HL-60 (cell line): ENCODE data around the gene SLC7A1.
A peak's percentile ranks its signal among the peaks of the same experiment; 100 is the strongest.

ENCODE experiments used
- DNase-seq, 2 experiments: peaks; one replicate each; pipeline ENCODE4 v3.0.0-alpha.2; 2010 to 2020; ENCODE audit warnings: low read depth in 1 of 2, low spot score in 1 of 2
- H3K27ac ChIP-seq: fragments of 250-450 bp; sonication (Bioruptor Pico); replicated peaks from 2 replicates; pipeline ENCODE4 v1.5.1; 2020; ENCODE audit warnings: mild to moderate bottlenecking, moderate library complexity
- H3K27me3 ChIP-seq: fragments of 250-450 bp; sonication (Bioruptor Pico); 2 replicates; pipeline ENCODE4 v1.5.1; 2021; ENCODE audit warnings: mild to moderate bottlenecking, moderate library complexity; ENCODE audit not compliant: insufficient read depth, poor library complexity, severe bottlenecking
- H3K4me3 ChIP-seq: replicated peaks from 2 replicates; pipeline ENCODE4 v1.5.1; 2011; ENCODE audit warnings: mild to moderate bottlenecking, control low read depth, low read length; ENCODE audit not compliant: insufficient read depth
- CTCF ChIP-seq: IDR thresholded peaks from one replicate; pipeline ENCODE4 v1.5.1; 2011; ENCODE audit warnings: low read length, control low read depth, inconsistent platforms; ENCODE audit not compliant: insufficient read depth
- GABPA ChIP-seq: IDR thresholded peaks from 2 replicates; pipeline ENCODE4 v1.6.1; 2012; ENCODE audit warnings: low read depth
- POLR2AphosphoS5 ChIP-seq: IDR thresholded peaks from 2 replicates; pipeline ENCODE4 v1.6.1; 2012; ENCODE audit warnings: low read depth
- REST ChIP-seq: IDR thresholded peaks from 2 replicates; pipeline ENCODE4 v1.6.1; 2012; ENCODE audit warnings: low read depth; ENCODE audit not compliant: insufficient replicate concordance
- SPI1 ChIP-seq: IDR thresholded peaks from 2 replicates; pipeline ENCODE4 v1.6.1; 2012; ENCODE audit warnings: low read depth, mild to moderate bottlenecking, borderline replicate concordance

SLC7A1 gene

GRCh38 chr13:29496241-29496712 is 99.2 kb downstream of the SLC7A1 start:
- peak overlapping the region; percentile 20; the same call in 1 of the 2 replicates for H3K27ac ChIP-seq
- TF ChIP-seq POLR2AphosphoS5, result peak; percentile 64
- TF ChIP-seq CTCF, result no peak
- TF ChIP-seq SPI1, result peak; percentile 96
- TF ChIP-seq GABPA, result peak; percentile 91
- no peak for TF ChIP-seq REST
- no peaks in the 10 kb centered on the region for H3K27me3 ChIP-seq
- peak; percentile 59 to 92 for DNase-seq
- H3K4me3 ChIP-seq, result peak overlapping the region; percentile 20

- DNase-seq, result no peak
- H3K4me3 ChIP-seq, result no peak overlapping the region
- no peaks in the 10 kb centered on the region for H3K27me3 ChIP-seq
- H3K27ac ChIP-seq, result no peak overlapping the region
- TF ChIP-seq CTCF (no peak), GABPA (no peak), SPI1 (no peak), POLR2AphosphoS5 (no peak), REST (no peak)
Observed at GRCh38 chr13:29494520-29494919, 101.0 kb downstream of the SLC7A1 start.

- no peak for DNase-seq
- Histone ChIP-seq H3K27ac (no peak overlapping the region), H3K27me3 (no peaks in the 10 kb centered on the region), H3K4me3 (no peak overlapping the region)
- TF ChIP-seq REST (no peak), SPI1 (no peak)
Observed at GRCh38 chr13:29493796-29494195, 101.7 kb downstream of the SLC7A1 start.
